Cardiac septum (tissue), 1 donor: ENCODE measurements around the gene TTC39A. TPM values are rescaled to one million over a fixed set of nuclear protein-coding genes. Genes with fewer than 3 reads are reported as not detected.
A peak's percentile ranks its signal among the peaks of the same experiment; 100 is the strongest.

Source experiments
- DNase-seq: peaks from one replicate; pipeline ENCODE4 v3.0.0-alpha.2; 2020; ENCODE audit warnings: low spot score
- intact Hi-C: fragments of 100-400 bp; cut with DNase I; formaldehyde crosslinking; loops from one replicate; pipeline ENCODE4 v1.14.0; 2022
- total RNA-seq: library from RNA; stranded (reverse); fragmentation: NEBNext Ultra II Directional; extraction: Animal tissue kit (Norgen Biotek cat#: 25700); gene quantifications from one replicate; pipeline ENCODE4 v1.2.1, GENCODE V29; 2021
- donor health status: DM: no; HTN: no; CAD: no.

The TTC39A gene
- total RNA-seq, 1 donor from 2014 or later, result 20.3 TPM

DNA sequence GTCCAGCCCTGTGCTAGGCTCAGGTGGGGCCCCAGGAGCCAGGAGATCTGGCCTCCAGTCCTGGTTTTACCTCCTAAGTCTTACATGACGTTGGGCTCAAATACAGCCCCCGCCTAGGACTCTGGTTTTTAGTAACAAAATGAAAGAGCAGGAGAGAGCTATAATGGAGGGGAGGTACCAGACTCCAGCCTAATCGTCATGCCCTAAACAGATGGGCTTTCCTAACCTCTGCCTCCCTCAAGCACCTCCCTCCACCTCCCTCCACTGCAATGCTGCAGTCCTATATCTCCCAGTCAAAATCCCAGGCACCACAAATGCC lies 28.6 kb downstream of the TTC39A start:
- intact Hi-C loops, result no loop called here
- DNase-seq, result no peak

DNA sequence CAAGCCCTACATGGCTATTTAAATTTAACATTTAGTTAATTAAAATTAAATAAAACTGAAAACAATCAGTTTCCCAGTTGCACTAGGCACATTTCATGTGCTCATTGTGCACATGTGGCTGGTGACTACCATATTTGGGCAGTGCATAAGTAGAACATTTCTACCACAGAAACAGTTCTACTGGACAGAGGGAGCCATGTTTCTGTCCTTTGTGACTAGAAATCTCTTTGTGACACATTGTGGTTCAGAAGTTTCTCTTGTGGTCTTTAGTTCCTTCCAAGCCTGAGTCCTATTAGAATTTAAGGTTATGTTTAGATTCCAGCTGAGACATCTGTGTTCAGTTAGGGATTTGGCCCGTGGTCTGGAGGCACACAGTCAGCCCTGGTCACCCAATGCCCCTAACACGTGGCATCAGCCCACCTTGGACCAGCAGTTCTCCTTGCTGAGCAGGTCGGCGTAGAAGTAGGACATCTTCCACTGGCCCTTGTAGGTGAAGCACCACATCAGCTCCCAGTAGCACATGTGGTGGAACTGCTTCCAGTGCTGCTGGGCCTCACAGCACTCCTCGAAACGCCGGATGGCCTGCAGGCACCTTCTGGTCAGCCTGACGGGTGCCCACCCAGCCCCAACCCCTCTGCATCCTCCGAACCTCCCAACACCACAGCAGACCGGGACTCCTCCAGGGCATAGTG lies 29.1 kb downstream of the TTC39A start:
- DNase-seq, result no peak
- intact Hi-C loops, result no loop called here

DNA sequence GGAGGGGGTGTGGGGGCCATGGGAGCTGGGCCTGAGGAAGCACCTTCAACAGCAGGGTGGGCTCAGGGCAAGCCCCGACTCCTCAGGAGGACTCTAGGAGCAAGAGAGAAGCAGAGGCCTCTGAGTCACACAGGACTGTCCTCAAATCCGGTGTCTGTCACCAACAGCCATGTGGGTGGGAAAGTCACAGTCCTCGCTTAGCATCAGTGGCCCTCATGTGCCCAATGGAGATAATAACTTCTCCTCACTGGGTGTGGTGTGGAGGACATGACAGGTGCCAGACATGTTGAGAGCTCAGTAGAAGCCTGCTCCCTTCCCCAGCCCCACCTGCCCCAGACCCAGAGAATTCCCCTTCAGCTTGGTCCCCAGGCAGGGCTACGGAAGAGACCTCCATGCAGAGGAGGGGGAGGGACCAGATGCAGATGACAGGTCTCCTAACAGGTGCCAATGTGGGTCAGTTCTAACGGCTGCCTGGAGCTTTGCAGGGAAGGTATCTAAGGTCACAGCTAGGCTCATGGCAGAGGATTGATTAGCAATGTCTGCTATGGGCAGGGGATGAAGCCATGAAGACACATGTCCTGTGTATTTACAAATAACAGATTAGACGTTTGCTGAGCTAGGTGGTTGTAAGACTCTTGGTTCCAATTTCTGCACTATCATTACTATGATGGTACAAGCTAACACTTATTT lies 30.2 kb downstream of the TTC39A start:
- no peak for DNase-seq
- intact Hi-C loops, result loop anchor here (5.0 to 10.0 kb wide), 2 partner anchors 63 to 235 kb away; partner anchors contain the start of gene RNF11

DNA sequence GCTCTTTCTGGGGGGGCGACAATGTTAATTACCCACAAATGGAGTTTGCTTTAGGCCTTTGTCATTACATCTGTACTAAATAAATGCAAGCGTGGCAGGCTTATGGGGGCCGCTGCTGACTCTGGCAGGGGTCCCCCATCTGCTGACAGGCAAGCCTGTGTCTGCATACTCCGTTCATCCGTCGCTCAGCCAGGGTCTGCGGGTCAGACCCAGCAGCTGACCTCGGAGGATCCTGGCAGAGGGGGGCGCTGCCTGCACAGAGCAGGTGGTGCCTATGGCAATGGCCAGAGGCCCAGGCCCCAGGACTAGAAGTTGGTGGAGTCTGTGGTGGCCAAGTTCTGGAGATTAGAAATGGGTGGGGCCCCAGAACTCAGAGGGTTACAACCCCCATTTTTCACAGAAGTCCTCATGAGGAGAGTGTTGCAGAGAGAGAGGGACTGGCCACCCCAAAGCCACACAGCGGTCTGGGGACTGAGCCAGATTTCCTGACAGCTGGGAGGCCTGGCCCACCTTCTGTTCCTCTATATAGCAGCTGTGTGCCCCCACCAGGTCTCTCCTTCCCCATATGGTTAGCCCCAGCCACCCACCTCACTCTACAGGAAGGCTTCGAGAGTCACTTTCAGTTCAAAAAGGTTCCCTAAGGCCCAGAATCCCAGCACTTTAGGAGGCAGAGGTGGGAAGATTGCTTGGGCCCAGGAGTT lies 31.0 kb downstream of the TTC39A start:
- DNase-seq, result no peak
- intact Hi-C loops, result loop anchor here (5.0 to 10.0 kb wide), 2 partner anchors 62 to 235 kb away; partner anchors contain the start of gene RNF11

DNA sequence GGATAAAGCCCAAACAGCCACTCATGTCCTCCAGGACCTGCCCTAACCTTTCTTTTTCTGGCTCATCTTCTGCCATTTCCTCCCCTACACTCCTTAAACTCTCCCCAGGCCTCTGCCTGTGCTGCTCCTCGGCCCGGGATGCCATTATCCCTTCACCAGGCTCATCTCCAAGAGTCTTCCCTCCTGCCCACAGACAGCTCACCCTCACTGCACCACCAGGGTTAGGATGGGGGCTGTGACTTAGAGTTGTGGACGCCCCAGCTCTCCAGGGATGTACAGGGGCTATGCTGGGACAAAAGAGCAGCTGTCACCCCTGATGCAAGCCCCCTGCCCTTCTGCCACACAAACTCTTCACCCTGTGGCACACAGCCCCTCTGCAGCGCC lies 32.0 kb downstream of the TTC39A start:
- DNase-seq, result no peak
- intact Hi-C loops, result loop anchor here (5.0 to 10.0 kb wide), 2 partner anchors 61 to 236 kb away; partner anchors contain the start of gene RNF11

DNA sequence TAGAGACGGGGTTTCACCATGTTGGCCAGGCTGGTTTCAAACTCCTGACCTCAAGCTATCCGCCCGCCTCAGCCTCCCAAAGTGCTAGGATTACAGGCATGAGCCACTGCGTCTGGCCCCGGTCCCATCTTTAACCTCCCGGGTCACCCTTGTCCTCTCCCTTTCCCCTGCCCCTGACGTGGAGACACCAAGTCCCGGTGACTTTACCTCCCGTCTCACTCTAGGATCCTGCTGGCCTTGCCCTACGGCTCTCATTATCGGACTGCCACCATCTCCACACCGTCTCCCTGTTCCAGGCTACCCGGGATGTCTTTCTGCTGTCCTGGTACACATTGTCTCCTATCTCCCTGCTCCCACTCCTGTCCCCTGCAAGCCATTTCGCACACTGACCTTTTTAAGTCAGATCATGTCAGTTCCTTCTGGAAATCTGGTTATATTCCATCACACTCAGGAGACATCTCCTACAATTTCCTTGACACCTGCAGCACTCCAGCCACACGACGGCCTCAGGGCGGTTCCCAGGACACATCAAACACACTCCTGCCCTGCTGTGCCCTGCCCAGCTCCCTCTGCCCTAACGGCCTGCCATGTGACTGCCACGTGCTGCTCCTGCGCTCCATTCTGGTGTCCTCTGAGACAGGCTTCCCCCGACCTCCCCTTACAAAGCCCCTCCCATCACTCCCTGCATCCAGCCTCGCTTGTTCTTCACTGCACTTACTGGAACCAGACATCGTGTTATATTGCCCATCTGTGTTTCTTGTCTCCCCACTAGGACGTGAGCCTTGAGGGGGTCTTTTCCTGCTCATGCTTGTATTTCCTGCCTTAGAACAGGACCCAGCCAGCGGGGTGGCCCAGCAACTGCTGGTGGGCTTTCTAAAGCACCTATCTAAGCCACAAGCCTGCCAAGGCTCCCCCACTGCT lies 32.7 kb downstream of the TTC39A start:
- intact Hi-C loops, result loop anchor here (2.0 to 10.0 kb wide), 3 partner anchors 60 to 237 kb away; partner anchors contain the start of gene RNF11
- DNase-seq, result peak; percentile 74

DNA sequence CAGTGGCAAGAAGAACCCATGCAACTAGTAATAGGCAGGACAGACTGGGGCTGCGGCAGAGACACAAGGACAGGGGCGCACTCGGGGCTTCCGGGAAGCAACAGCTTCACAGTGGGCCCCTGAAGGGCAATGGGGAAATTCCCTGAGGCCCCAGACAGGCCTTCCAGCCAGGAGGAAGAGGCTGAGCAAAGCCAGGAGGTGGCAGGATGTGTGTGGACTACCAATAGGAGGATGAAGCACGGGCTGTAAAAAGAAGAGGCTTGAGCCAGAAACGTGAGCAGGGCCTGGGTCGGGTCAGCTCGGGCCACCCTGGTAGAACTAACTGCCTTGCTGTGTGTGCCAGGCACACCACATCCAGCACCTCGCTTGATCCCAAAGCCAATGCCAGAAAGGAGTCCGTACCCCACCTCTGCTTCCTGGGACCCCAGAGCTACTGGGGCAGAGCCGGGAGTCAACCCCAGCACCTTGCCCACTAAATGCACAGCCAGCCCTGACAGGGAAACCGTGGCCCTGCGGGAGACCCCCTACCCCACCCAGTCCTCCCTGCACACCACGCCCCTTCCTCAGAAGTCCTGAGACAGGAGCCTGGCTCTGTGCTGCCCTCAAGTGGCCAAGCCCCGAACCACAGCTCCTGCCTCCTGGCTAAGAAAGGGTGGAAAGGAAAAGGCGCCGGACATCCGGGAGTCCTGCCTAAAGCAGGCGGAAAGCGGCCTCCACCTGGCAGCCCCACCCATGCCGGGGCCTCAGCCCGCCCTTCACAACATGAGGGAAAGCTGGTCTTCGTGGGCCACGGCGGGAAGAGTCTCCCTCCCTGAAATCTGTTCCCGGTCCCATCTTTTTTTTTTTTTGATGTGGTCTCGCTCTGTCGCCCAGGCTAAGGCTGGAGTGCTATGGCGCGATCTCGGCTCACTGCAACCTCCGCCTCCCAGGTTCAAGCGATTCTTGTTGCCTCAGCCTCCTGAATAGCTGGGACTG lies 33.7 kb downstream of the TTC39A start:
- intact Hi-C loops, result loop anchor here (2.0 to 10.0 kb wide), 3 partner anchors 59 to 238 kb away; partner anchors contain the start of gene RNF11
- peak; percentile 92 for DNase-seq

DNA sequence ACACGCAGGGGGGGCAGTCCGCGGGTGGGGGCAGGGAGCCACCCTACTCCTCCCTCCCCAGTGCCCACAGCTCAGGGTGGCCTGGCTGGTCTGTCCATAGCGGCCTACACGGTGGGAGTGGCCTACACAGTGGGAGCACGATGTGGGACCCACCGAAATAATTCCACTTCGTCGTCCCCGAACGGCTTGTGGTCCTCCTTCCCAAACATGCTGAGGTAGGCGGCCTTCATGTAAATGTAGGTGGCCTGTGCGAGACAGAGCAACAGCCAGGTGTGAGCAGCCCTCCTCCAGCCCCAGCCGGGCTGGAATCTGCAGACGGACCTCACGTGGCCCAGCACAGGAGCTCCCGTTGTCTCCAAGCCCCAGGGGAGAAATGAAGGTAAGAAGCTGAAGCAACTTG lies 34.4 kb downstream of the TTC39A start:
- intact Hi-C loops, result loop anchor here (2.0 to 10.0 kb wide), 3 partner anchors 59 to 239 kb away; partner anchors contain the start of gene RNF11
- DNase-seq, result peak; percentile 56

DNA sequence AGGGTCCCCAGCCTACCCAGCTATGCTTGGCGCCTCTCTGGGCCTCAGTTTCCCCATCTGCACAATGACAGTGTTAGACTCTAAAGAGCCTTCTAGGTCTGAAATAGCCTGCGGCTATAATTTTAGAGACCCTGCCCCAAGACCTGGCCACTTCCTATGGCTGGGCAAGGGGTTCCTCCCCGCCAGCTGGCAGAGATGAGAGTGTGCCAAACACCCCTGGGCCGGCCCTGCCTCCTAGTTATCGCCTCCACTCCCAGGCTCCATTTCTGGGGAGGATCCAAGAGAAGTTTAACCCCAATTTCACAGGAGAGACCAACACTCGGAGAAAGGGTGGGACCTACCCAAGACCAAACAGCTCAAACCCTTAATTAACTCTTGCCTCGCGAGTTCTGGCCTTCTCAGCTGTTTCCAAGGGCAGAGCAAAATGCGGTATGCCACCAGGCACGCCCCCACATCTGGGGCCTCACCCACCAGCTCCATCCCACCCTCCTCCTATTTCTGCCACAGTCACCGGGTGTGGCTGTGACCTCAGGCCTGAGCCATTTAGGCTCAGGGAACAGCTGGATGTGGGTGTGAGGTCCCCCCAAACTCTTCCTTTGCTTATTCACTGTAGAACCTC lies 35.7 kb downstream of the TTC39A start:
- intact Hi-C loops, result loop anchor here (5.0 to 10.0 kb wide), 2 partner anchors 57 to 240 kb away; partner anchors contain the start of gene RNF11
- DNase-seq, result peak; percentile 22

DNA sequence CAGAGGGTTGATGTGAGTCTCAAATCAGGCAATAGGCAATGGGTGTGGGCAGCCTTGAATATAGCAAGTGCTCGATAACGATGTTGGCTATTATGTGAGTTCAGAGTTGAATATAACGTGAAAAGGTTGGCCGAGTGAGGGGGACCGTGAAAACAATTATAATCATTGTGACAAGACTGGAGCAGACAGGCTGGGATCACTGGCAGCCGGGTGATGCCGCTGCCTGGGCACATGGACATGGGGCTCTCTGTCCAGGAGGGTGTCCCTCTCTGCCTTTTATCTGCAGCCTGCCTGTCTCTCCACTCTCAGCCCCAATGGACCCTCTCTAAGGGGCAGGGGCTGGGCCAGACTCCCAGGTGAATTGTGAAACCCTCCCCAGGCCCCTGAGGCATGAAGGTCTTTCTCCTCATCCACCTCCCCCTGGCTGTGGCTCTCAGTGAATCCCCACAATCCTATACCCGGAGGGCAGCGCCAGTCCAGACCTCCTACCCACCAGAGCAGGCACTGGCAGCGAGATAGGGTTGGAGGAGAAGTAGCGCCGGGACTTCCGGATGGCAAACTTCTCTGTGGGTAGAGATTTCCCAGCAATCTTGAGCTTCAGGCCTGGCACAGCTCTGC lies 36.4 kb downstream of the TTC39A start:
- peak; percentile 53 for DNase-seq
- intact Hi-C loops, result loop anchor here (10.0 kb wide), 1 partner anchor 241 kb away; no protein-coding TSS in a partner anchor

DNA sequence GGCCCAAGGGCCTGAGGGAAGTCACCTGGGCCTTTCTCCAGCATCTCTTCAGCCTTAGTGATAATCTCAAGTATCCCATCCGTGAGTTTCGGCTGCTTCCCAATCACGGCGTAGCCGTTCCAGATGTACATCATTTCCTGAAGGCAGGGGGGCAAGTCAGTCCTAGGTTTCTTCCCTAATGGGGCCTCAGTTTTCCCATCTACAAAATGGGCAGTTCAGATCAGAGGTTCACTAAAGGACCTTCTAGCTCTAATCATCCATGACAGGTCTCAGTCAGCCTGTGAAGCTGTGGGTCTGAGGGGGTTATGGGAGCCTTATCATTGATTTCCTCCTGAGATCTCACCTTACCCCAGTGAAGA lies 39.9 kb downstream of the TTC39A start:
- DNase-seq, result peak; percentile 20
- intact Hi-C loops, result loop anchor here (10.0 kb wide), 1 partner anchor 244 kb away; no protein-coding TSS in a partner anchor

DNA sequence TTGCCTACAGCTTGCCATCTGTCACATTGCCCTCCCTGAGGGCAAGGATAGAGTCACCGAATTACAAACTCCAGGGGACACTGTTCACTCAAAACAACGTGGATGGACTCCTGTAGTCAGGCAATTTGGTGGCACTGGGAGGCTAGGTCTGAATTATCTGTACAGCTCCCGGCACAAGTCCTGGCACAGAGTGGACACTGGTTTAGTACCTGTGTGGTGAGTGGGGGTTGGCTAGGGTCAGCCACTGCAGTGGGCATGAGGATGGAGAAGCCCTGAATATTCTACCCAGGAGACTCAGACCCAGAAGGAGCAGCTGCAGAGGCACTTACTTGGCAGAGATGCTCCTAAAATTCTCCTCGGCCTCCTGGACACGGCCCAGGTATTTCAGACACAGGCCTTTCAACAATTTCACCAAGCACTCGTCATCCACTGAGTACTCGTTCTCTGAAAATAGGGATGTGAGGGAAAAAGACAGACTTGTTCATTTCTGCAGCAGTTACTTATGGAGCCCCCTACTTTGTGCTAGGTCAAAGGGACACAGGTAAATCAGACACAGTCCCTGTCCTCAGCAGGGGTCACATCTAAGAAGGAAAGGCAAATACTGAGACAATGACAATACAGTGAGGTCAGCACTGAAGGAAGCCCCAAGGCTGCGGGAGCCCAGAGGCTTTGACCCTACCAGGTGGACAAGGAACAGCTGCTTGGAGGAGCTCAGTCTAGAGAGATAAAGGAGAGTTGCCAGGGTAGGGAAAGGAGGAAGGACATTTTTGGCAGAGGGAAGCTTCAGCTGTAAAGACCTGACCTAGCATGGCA lies 40.5 kb downstream of the TTC39A start:
- intact Hi-C loops, result loop anchor here (10.0 kb wide), 1 partner anchor 245 kb away; no protein-coding TSS in a partner anchor
- peak; percentile 61 for DNase-seq

DNA sequence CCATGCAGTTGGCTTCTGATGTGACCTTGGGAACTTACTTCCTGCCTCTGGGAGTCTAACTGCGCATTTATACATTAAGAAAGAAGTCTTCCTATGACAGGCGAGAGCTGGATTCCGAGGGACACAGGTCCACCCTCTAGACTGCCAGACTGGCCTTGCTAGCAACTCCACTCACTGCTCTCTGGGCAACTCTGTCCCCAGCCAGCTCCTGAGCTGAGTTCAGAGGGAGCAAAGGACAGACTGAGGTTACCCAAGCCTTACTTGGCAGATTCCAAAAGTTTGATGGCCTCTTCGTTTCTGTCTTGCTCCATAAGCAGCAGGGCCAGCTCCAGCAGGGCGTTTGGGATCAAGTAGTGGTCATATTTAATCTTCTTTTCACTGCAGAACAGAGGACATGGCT lies 41.8 kb downstream of the TTC39A start:
- peak; percentile 58 for DNase-seq
- intact Hi-C loops, result no loop called here

DNA sequence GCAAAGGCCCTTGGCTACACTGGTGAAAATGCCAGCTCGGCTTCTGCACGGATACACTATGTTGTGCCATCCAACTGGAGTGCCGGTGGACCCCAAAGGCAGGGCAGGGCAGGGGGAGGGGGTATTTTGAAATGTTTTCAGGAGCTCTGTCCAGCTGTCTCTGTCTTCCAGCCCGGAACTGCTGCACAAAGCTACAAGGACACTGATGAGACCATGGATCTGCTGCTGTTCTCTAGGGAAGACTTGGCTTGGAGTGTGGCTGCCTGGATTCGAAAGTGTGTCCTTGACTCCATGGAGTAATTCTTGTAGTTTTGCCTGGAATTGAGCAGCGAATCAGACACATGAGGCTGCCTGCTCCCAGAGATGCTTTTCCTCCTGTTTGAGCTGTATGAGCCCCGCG lies 42.4 kb downstream of the TTC39A start:
- DNase-seq, result no peak
- intact Hi-C loops, result no loop called here

DNA sequence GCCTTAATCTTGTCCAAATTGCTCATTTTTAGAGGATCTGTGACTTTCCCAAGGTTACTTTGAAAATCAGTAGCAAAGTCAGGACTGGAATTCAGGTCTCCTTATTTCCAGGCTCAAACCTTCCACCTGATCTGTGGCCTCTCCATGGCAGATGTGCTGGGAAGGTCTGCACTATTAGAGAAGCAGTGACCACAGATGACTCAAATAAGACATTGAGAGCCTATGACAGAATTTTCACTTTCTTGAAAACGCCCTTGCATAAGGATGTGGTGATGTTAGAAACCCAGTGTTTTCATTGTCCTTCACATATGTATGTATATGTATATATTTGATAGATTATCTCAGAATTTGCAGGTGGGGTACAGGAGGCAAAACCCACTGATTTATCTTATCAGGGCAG lies 45.3 kb downstream of the TTC39A start:
- DNase-seq, result no peak
- intact Hi-C loops, result no loop called here

DNA sequence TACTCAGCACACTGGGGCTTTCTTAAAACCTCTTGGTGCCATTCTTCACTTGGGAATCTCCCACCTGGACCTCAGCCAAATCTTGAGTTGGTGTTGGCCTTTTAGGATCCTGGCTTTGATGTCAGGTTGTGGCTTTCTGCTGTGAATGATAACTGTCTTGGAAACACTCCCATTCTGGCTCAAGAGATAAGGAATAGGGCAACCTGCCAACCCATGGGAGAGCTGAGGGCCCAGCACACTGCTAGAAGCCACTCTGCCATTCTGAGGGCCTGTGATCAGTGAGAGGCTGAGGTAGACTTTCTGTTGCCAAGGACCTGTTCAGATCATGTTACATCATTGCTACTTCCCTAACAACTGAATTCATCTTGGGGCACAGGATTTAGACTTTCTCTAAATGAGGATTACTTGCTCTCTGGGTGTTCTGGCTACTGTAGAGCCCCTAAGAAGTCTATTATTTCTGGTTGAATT lies 45.8 kb downstream of the TTC39A start:
- DNase-seq, result no peak

More for the DNA sequence above, 45.8 kb downstream of the TTC39A start:
- intact Hi-C loops, result loop anchor here (5.0 kb wide), 1 partner anchor 47 kb away; the partner anchor contains the start of gene RNF11
